HG02885 (cell line): ENCODE measurements around the gene C4orf33.
"Not testable (repeated sequence)": the region's sequence is repeated elsewhere in the genome, so short reads cannot be mapped to it uniquely, and the experiment has no call there.

ENCODE experiments used
- ATAC-seq: cut with Tn5 transposase; IDR thresholded peaks from one replicate; pipeline ENCODE4 v1.9.1; 2021; ENCODE audit warnings: mild to moderate bottlenecking; ENCODE audit not compliant: unreplicated experiment, poor library complexity

Gene C4orf33

DNA sequence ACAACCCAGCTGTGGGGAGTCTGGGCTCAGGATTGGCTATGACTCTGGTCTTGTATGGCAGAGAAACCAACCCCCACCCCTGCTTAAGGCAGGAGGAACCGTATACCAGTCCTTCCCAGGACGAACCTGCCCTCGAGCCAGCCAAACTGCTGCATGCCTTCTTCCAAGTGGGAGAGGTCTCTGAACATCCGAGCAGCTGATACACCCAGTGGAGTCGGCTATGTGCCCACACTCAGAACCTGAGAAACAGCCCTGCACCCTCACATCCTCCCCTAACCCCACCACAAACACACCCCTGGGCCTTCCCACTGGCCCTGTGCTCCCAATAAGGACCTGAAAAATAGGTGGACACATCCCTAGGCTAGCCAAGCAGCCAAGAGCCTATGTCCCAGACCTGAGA is 21.8 kb downstream of the C4orf33 start:
- ATAC-seq: no peak

- not testable (repeated sequence) for ATAC-seq
Observed at GRCh38 chr4:129126614-129127013, 30.7 kb downstream of the C4orf33 start.

DNA sequence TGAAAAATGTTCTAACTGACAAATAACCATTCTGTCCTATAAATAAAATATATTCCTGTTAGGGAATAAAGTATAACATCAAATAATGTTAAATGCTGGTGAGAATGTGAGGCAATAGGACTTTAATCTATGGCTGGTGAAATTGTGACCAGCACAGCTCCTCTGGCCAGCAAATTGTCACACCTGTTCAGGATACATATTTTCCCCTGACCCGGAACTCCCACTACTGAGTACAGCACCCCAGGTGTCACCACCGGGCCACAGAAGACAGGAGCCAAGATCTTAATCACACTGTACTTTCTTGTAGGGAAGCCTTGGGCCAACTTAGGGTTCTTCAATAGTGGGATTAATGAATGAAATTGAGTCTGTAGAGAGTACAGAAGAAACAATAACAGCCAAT is 33.2 kb downstream of the C4orf33 start:
- no peak for ATAC-seq

DNA sequence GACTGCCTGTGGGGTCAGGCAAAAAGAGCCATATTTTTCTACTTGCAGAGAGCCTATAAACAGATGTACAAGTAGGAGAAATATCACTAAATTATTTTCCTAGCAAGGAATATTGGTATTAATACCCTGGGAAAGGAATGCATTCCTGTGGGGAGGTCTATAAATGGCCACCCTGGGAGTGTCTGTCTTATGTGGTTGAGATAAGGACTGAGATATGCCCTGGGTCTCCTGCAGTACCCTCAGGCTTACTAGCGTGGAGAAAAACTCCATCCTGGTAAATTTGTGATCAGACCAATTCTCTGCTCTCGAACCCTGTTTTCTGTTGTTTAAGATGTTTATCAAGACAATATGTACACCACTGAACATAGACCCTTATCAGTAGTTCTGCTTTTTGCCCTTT is 35.4 kb downstream of the C4orf33 start:
- ATAC-seq: no peak

- no peak for ATAC-seq
Observed at GRCh38 chr4:129136433-129136832, 40.5 kb downstream of the C4orf33 start.

DNA sequence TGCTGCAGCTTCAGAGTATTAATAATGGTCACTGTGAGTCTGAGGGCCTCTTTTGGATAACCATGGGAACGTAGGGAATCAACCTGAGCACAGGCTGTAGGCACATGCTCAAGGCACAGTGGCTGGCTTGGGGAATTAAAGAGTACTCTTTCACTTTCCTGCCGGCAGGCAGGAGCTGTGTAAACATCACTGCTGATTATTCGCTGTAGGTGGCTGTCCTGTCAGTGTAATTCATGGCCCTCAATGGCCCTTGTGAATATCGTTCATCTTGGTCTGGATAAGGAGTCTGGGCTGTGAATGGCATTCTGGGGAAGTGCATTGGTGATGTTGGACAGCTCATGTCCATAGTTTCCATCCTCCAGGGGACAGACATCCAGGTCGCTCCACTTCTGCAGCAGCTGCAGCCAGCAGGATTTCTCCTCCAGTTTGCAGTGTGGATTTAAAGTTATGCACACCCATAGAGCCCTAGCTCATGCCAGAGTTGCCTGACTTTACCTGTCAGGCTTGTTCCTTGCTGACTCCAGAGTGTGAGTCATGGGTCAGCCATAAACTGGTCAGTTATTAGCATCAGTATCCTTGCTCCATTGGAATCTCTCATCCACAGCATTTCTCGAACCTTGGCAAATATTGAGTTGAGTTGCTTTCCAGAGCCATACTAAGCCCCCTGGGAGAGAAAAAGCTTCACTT is 43.0 kb downstream of the C4orf33 start:
- ATAC-seq: no peak

- no peak for ATAC-seq
Observed at GRCh38 chr4:129140521-129140920, 44.6 kb downstream of the C4orf33 start.

DNA sequence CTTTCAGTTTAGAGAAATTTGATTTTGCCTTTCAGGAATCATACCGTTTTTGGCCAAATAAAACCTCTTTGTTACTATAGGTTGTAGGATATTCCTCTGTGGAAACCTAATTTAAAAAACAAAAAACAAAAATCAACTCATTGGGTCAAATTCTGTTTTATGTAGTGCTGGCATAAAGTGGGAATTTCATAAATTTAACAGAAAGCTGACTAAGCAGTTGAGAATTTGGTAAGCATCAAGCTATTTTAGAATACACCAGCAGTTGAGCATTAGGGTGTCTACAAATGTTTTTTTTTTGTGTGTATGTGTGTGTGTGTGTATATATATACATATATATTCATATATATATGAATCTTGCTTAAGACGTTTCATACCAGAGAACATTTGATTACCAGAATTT is 47.4 kb downstream of the C4orf33 start:
- no peak for ATAC-seq

DNA sequence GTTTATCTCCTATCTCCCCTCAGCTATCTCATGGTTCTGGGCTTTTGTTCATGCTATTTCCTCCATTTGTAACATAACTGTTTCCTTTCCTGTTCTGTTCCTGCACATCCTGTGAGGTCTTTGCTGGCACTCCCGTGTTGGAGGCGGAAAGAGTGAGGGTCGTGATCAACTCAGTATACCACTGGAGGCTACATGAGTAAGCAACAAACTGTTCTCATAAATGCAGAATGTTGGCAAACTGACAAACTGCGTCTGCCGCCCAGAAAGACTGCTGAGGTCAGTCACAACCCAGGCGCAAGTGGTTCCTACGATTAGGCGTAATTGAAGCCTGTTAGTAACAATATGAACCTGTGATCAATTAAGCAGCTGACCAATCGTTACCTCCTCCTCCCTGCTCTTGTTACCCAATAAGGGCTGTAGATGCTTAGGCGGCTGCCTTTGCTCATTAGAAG is 48.8 kb downstream of the C4orf33 start:
- no peak for ATAC-seq

DNA sequence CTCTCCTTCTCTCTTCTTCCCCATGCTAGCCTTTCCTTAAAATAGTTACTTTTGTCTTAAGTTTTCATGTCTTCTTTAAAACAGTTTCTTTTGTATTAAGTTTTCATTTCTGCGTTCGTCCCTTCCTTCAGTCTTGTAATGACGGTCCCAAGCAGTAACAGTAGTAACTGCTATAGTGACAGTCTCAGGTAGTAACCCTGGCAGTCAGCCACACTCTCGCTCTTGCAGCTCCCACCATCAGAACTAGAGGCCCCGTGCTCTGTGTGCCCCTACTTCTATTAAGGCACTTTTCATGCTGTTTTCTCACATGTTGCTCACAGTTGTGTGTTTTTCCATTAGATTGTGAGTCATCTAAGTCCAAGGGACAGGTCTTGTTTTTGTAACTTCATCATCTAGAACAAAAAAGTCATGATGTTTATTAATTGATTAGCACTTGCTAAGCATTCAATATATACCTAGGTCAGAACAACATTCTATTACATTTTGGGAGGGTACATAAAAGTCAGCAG is 49.3 kb downstream of the C4orf33 start:
- ATAC-seq: no peak

DNA sequence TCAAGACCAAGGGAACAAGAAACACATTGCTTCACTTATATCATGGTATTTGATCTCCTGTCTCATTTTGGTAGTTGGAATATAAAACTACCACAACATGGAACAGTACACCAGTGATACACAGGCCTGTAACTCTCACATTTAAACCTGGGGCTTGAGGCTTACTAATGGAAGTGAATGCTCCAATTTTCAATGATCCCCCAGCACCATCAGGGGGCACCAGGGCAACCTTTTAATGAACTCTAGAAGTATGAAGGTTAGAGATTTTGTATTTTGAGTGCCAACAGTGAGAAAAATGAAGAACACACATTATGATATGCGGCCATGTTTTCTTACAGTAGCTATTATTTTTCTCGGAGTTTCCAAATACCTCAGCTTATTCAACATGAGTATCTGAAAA is 50.7 kb downstream of the C4orf33 start:
- ATAC-seq: no peak

DNA sequence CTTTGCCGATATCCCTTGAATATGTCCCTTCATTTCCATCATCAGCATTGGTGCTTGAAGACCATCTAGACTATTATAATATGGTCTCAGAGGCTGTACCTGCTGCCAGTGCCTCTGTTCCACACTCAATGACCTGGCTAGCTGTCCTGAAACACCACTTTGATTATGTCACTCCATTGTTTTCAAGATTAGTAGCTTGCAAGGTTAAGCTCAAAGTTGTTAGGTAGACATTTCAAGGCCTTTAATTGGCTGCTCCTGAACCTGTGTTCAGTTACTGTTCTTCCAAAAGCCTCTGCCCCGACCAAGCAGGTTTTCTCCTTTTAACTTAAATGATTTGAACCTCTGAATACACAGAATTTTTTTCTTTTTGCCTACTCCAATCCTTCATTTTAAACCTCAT is 52.9 kb downstream of the C4orf33 start:
- ATAC-seq: no peak

- no peak for ATAC-seq
Observed at GRCh38 chr4:129149906-129150305, 54.0 kb downstream of the C4orf33 start.

DNA sequence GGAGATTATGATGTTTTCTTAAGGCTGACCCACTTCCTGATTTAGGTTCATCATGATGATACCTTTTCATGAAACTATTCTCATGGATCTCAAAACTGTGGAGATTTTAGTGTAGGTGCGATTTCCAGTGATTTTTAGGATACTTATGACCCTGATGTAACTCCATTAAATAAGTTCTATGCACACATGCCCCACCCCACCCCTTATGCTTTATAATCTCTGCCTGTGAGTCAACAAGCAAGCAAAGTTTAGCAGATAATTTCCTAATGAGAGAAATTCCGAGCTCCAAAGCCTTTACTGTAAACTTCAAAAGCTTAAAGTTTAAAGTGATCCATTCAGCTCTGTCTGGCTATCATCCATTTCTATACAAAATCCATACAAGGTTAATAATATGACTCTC is 56.4 kb downstream of the C4orf33 start:
- no peak for ATAC-seq

- no peak for ATAC-seq
Observed at GRCh38 chr4:129153700-129154099, 57.7 kb downstream of the C4orf33 start.

- ATAC-seq: no peak
Observed at GRCh38 chr4:129162450-129162849, 66.5 kb downstream of the C4orf33 start.

DNA sequence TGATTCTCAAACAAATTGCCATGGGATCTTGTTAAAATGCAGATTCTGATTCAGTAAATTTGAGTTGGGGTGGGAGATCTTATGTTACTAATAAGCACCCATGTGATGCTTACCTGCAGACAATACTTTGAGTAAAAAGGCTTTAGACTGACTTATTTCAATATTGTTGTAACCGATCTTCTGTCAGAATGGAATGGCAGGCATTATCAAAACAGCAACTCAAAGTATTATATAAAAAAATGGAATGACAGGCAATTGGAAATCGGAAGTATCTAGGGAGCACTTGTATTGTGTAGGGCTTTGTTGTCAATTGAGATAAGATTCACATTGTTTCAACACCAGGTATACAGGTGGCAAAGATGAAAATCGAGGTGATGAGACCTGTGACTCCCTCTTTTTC is 67.5 kb downstream of the C4orf33 start:
- no peak for ATAC-seq

DNA sequence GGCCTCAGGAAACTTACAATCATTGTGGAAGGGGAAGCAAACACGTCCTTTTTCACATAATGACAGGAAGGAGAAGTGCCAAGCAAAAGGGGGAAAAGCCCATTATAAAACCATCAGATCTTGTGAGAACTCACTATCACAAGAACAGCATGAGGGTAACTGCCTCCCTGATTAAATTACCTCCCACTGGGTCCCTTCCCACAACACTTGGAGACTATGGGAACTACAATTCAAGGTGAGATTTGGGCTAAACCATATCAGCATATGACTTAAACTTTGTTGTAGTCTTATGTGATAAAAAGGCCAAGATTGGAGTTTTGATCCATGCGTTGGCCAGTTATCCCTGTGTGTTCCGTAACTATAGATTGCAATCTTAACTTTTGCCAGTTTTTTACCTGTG is 68.3 kb downstream of the C4orf33 start:
- no peak for ATAC-seq
